Measurements from ENCODE around the gene PAK4. TPM values are rescaled to one million over a fixed set of nuclear protein-coding genes. Genes with fewer than 3 reads are reported as not detected.

The PAK4 gene
- total and polyA plus RNA-seq, 3 donors from 2014 or later, result 61.0 to 88.3 (median 84.3) TPM

- intact Hi-C loops (cut with DNase I; ENCODE audit: low total_unique reads), result loop anchor here (5.0 kb wide), 1 partner anchor 199 kb away; no protein-coding TSS in a partner anchor
- no peak for DNase-seq
- 32% methylated on average over 6 of the region's 6 CpGs for WGBS, 2 donors
- Histone ChIP-seq H3K36me3 (ENCODE audit: low read depth, missing control alignments) (no peaks in the 10 kb centered on the region), H3K27me3 (no peaks in the 10 kb centered on the region), H3K9me3 (no peaks in the 10 kb centered on the region), H3K27ac (no peak overlapping the region), H3K4me1 (peaks cover 75% of the 10 kb centered on the region), H3K4me3 (no peak overlapping the region)
- TF ChIP-seq POLR2A (IDR thresholded peaks at IDR 0.05) (no peak), CTCF (IDR thresholded peaks at IDR 0.05) (no peak)
Observed at GRCh38 chr19:39128516-39129079, 3.0 kb downstream of the PAK4 start.

- 95 to 97% methylated on average over 7 to 11 of the region's 11 CpGs for WGBS, 2 donors
- no peak for DNase-seq
- H3K27me3 ChIP-seq, result no peaks in the 10 kb centered on the region
- TF ChIP-seq POLR2A (IDR thresholded peaks at IDR 0.05), result no peak
- no peak for TF ChIP-seq CTCF (IDR thresholded peaks at IDR 0.05)
- no peak overlapping the region for H3K4me3 ChIP-seq
- no peaks in the 10 kb centered on the region for H3K9me3 ChIP-seq
- no peak overlapping the region for H3K27ac ChIP-seq
- H3K36me3 ChIP-seq (ENCODE audit: low read depth, missing control alignments), result no peaks in the 10 kb centered on the region
- intact Hi-C loops (cut with DNase I; ENCODE audit: low total_unique reads), result loop anchor here (5.0 kb wide), 1 partner anchor 198 kb away; no protein-coding TSS in a partner anchor
- peaks cover 80% of the 10 kb centered on the region for H3K4me1 ChIP-seq
Observed at GRCh38 chr19:39129116-39129515, 3.5 kb downstream of the PAK4 start.

- TF ChIP-seq CTCF (IDR thresholded peaks at IDR 0.05) (no peak), POLR2A (IDR thresholded peaks at IDR 0.05) (no peak)
- H3K4me1 ChIP-seq, result peaks cover 82% of the 10 kb centered on the region
- intact Hi-C loops (cut with DNase I; ENCODE audit: low total_unique reads), result no loop called here
- no peaks in the 10 kb centered on the region for H3K27me3 ChIP-seq
- WGBS, 2 donors, result 68 to 70% methylated on average over 20 to 22 of the region's 22 CpGs
- no peak for DNase-seq
- no peaks in the 10 kb centered on the region for H3K36me3 ChIP-seq (ENCODE audit: low read depth, missing control alignments)
- H3K27ac ChIP-seq, result peak overlapping the region; percentile 51 to 56
- H3K4me3 ChIP-seq, result no peak overlapping the region
- no peaks in the 10 kb centered on the region for H3K9me3 ChIP-seq
Observed at GRCh38 chr19:39130337-39131254, 5.0 kb downstream of the PAK4 start.

GRCh38 chr19:39131255-39131755 is 5.7 kb downstream of the PAK4 start:
- 40 to 52% methylated on average over 5 to 18 of the region's 18 CpGs for WGBS, 2 donors
- Histone ChIP-seq H3K4me1 (peaks cover 83% of the 10 kb centered on the region), H3K9me3 (no peaks in the 10 kb centered on the region), H3K27me3 (no peaks in the 10 kb centered on the region), H3K27ac (peak overlapping the region; percentile 51 to 56), H3K4me3 (no peak overlapping the region), H3K36me3 (ENCODE audit: low read depth, missing control alignments) (no peaks in the 10 kb centered on the region)
- intact Hi-C loops (cut with DNase I; ENCODE audit: low total_unique reads), result no loop called here
- no peak for DNase-seq
- no peak for TF ChIP-seq POLR2A (IDR thresholded peaks at IDR 0.05)
- no peak for TF ChIP-seq CTCF (IDR thresholded peaks at IDR 0.05)
